GM21526 (cell line): ENCODE measurements around the gene RHOU.
"Not testable (repeated sequence)": the region's sequence is repeated elsewhere in the genome, so short reads cannot be mapped to it uniquely, and the experiment has no call there.

Source experiments
- ATAC-seq: cut with Tn5 transposase; IDR thresholded peaks from one replicate; pipeline ENCODE4 v1.9.1; 2021; ENCODE audit warnings: moderate library complexity; ENCODE audit not compliant: unreplicated experiment, low FRiP score

RHOU gene

DNA sequence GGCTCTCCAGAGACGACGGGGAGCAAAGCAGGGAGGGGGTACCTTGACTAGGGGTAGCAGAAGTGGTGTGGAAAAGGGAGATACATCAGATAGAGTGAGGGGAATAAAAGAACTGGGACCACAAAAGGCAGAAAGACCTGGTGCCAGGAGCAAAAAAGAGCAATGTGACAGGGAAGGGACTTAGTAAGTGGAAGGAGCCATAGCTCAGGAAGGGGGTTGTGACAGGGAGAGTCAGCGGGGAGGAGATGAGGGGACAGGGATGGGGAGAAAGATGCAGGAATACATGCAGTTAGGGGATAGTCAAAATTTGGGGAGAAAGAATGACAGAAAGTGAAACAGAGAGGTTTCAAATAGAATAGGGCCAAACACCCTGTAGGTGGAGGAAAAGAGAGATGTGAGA, 20.5 kb downstream of the RHOU start:
- no peak for ATAC-seq

DNA sequence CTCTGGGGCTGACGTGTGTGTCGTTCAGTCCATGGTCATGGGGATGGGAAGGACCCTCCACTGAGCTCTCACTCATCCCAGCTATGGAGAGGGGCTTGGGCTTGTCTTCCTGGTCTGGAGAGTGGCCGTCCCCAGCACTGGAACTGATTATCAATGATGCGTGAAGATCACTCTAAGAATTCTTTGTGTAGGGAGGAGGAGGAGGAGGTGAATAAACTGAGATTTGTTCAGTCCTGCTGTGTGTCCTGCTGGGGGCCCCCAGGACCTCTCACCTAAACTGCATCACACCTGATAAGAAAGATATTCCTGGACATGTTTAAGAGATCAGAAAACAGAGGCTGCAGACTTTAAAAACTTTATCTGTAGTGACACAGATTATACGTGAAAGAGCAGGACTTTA, 21.2 kb downstream of the RHOU start:
- no peak for ATAC-seq

GRCh38 chr1:228758447-228758846, 23.2 kb downstream of the RHOU start:
- ATAC-seq: no peak

- no peak for ATAC-seq
Measured at GRCh38 chr1:228760979-228761378, 25.7 kb downstream of the RHOU start.

DNA sequence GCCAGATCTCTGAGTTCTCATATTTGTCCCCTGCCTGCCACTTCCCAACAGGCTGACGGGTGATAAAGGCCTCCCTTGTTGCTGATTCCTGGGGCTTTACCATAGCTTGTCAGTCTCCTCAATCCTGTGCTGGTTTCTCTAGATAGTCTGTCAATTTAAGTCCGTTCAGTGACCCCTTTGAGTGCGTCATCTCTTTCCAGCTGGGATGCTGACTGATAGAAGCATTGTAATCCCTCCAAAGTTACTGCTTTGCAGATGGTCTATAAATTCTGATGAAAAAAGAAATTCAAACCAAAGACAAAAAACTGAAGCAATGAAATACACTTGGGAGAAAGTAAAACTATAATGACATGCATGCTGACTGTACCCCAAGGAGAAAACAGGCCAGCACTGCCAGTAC, 28.3 kb downstream of the RHOU start:
- no peak for ATAC-seq

- ATAC-seq: no peak
Measured at GRCh38 chr1:228765168-228765946, 30.1 kb downstream of the RHOU start.

GRCh38 chr1:228766788-228767187, 31.5 kb downstream of the RHOU start:
- ATAC-seq: no peak

DNA sequence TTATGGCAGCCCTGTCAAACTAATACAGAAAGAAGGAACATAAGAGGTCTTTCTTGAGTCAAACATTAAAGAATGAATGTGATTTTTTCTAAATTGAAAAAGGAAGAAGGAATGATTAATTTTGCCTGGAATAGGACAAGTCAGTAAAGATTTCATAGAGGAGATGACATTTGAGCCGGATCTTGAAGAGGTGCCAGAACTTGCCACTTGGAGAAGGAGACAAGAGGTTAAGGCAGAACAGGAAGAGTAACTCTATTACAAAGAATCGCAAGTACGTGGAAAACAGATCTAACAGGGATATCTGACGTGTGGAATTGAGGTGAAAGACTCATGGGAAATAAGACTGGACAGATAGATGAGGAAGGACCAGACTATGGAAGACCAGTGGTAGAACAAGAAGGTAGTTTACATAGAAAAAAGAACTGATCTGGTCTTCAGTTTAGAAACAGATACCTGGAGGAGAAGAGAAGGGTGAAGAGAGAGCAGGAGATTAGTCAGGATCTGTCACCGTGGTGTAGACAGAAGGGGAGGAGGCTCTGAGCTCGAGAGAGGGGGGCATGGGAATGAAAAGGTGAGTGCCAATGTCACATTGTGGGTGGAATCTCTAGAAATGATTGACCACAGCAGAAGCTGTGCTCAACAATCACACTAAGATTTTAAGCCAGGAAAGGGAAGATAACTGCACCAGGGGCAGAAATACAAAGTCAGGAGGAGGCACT, 32.5 kb downstream of the RHOU start:
- ATAC-seq: no peak

GRCh38 chr1:228768355-228769000, 33.2 kb downstream of the RHOU start:
- no peak for ATAC-seq

DNA sequence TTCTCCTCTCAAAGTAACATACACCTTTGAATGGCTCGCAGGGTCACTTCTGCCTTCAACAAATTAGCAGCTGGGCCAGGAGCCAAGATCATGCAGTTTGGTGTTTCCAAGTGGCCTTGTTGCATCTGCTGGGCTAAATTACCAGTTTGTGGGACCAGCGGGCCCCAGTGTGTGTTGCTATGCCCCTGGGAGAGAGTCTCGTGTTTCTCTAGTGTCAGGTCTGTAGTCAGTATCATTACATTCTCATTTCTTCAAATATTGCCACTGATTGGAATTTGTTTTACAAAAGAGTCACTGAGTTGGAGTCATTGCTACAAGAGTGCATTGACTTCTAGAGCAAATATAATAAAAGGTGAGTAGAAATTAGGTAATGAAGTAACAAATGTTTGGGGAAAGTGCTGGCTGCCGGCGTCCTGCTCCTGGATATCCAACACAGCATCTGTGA, 35.5 kb downstream of the RHOU start:
- ATAC-seq: no peak

- no peak for ATAC-seq
Measured at GRCh38 chr1:228772516-228773212, 37.4 kb downstream of the RHOU start.

DNA sequence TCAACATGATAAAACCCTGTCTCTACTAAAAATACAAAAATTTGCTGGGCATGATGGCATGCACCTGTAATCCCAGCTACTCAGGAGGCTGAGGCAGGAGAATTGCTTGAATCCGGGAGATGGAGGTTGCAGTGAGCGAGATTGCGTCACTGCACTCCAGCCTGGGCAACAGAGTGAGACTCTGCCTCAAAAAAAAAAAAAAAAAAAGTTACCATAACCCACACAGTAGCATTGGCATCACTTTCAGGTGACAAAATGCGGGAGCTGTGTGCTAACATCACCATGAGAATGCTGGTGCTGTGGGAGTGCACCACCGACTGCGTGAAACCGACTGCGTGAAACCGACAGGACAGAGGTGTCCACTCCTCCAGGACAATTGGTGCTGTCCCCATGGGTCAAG, 40.7 kb downstream of the RHOU start:
- ATAC-seq: not testable (repeated sequence)

GRCh38 chr1:228776449-228776848, 41.2 kb downstream of the RHOU start:
- no peak for ATAC-seq

GRCh38 chr1:228777236-228777635, 42.0 kb downstream of the RHOU start:
- ATAC-seq: no peak

GRCh38 chr1:228778026-228778425, 42.7 kb downstream of the RHOU start:
- no peak for ATAC-seq

DNA sequence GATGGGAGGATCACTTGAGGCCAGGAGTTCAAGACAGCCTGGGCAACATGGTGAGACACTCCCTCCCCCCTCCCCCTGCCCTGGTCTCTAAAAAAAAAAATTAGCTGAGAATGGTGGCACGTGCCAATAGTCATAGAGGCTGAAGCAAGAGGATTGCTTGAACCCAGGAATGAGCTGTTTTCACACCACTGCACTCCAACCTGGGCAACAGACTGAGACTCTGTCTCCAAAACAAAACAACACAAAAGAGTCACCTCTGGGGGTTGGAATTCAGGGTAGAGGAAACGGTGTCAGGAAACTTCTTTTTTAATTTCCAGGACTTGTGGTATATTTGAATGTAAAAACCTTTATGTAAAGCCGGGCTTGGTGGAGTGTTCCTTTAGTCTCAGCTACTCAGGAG, 43.2 kb downstream of the RHOU start:
- ATAC-seq: no peak

- ATAC-seq: no peak
Measured at GRCh38 chr1:228778961-228779360, 43.7 kb downstream of the RHOU start.

GRCh38 chr1:228781161-228781808, 46.0 kb downstream of the RHOU start:
- no peak for ATAC-seq

DNA sequence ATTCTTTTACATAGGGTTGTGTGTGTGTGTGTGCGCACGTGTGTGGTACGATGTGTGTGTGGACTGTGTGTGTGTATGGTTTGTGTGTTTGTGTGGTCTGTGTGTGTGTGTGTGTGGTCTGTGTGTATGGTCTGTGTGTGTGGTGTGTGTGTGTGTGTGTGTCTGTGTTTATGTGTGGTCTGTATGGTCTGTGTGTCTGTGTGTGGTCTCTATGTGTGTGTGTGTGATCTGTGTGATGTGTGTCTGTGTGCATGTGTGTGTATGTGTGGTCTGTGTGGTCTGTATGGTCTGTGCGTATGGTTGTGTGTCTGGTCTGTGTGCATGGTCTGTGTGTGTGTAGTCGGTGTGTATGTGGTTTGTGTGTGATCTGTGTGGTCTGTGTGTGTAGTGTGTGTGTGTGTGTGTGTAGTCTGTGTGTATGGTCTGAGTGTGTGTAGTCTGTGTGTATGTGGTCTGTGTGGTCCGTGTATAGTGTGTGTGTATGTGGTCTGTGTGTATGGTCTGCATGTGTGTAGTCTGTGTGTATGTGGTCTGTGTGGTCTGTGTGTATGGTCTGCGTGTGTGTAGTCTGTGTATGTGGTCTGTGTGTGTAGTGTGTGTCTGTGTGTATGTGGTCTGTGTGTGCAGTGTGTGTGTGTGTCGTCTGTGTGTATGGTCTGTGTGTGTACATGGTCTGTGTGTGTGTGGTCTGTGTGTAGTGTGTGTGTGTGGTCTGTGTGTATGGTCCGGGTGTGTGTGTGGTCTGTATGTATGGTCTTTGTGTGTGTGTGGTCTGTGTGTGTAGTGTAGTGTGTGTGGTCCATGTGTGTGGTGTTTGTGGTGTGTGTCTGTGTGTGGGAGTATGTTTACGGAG, 46.8 kb downstream of the RHOU start:
- ATAC-seq: no peak
